ENCODE results near the gene CLIC5.
A peak's percentile ranks its signal among the peaks of the same experiment; 100 is the strongest.
"Not testable (repeated sequence)": the region's sequence is repeated elsewhere in the genome, so short reads cannot be mapped to it uniquely, and the experiment has no call there.

CLIC5 gene

DNA sequence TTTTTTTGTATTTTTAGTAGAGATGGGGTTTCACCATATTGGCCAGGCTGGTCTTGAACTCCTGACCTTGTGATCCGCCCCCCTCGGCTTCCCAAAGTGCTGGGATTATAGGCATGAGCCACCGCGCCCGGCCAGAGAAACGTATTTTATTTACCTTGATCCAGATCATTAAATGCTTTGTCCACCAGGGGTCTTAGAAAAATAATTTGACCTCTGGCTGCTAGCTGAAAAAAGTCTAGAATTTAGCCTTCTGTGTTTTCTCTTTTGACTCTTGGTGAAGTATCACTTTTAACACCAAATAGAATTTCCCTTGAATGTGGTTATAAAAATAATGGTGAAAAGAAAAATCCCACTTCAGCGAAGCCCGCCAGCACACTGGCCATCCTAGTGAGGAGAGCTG lies 89.2 kb downstream of the CLIC5 start:
- DNase-seq: not testable (repeated sequence)

DNA sequence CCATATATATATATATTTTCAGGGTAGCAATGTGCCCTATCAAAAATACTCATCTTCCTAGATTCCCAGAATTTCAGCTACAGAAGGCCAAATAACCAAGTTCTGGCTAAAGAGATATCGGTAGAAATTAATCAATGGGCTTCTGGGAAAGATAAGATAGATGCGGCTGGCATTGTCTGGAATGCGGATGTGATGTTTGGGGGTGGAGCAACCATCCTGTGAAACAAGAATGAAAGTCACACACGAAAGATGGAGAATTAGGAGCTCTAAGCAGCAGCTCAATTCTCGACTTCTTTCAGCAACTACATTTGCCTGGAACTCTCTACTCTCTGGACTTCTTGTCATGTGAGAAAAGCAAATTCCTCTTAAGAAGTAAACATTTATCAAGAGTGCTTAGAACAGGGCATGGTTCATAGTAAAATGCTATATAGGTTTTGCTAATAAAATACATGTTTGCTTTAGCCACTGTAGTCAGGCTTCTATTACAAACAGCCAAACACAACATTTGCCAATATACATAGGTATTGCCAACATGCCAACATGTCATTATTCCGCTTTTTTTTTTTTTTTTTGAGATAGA lies 90.8 kb downstream of the CLIC5 start:
- DNase-seq: no peak

DNA sequence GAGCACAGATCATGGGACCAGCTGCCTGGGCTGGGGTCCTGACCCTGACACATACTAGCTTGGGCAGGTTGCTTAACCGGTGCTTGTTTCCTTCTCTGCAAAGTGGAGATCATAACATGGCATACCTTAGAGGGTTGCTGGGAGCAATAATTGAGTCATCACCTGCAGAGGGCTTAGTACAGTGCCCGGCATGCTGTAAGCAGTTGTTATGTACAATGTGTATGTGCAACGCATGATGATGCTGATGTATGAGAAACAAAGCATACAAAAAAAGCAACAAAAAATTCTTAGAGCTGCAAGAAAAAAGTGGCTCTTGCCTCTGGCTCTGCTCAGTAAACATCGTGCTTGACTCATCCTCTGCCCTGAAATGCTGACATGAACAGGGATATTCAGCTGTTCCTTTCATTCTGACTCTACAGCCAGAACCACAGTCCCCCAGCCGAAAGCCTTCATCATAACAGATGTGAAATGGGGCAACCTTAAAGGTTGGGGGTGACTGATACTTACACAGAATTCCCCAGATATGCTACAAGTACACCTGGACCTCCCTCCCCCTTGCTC lies 91.7 kb downstream of the CLIC5 start:
- DNase-seq: no peak

DNA sequence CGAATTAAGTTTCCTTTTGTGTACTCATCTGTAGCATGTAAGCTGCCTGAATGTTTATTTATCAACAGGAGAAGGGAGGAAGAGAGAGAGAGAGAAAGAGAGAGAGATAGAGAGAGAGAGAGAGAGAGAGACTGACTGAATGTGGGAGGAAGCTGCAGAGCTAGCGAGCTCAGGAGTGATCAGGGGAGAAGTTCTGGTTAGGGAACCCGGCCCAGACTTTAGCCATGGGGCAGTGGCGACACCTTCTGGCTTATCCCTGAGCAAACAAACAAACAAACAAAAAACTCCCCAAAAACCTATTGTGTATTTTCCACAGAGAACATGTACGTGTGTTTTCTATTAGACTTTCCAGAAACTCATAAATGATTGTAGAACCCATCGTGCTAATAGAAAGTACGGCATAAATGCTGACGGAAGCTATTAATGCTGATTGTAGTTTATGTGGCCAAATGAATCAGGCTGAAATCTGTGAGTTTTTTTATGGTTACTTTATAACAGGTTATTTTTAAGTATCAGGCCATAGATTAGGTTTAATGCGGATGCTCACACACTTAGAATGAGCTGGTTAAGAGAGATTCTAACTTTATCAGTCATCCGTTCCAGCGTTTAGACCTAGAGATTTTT lies 92.8 kb downstream of the CLIC5 start:
- peak in 13 of 14 donors; percentile 1 to 63 (median 11) for DNase-seq

DNA sequence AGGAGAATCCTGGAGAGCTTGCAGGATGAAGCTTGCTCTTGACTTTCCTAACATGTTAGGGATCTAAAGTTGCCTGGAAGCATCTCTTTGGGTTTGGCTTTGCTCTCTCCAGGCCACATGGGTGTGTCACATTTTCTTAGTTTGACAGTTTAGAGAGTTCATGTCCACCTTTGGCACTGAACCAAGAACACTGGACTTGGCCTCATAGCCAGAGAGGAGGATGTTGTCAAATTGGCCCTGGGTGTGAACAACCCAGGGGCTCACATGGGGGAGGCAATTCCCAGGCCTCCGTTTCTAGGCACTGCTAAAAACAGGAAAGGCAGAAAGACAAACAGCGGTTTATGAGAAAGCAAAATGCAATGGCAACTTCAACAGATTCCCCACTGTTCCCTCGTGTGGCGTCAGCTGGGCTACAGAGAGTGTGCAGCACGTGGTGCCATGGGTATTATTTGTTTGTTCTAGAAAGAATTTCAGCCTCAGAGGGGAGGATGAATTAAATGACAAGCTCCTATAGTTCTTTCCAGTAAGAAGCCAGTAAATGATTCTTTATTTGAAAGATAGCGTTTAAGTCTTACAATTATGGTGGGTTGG lies 93.9 kb downstream of the CLIC5 start:
- no peak for DNase-seq

DNA sequence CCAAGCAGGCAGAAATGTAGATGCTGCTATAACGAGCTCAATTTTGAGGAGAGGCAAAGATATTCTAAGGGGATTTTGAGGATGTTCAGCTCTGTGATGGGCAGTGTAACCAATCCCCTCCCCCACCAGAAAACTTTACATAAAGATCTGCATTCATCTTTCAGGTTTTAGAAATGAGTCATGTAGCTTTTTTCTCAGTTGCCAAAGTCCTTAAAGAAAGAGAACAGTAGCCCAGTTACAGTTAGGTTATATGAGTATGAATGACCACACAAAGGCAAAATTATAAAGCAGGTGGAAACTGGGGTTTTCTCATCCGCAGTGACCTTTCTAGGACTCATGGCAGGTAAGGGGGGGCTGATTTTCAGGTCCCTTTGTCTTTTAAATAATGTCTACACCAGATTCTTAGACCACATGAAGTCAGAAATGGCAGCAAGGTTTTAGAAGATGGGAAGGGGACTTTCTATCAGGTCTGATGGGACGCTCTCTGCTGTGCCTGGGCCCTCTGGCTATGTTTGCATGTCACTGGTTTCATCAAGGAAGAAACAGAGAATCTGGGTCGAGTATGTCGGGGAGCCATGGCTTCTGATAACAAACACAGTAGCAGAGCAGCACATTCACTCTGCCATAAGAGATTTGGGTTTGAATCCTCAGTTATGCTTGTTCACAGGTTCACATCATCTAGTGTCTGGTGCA lies 94.7 kb downstream of the CLIC5 start:
- DNase-seq: no peak

DNA sequence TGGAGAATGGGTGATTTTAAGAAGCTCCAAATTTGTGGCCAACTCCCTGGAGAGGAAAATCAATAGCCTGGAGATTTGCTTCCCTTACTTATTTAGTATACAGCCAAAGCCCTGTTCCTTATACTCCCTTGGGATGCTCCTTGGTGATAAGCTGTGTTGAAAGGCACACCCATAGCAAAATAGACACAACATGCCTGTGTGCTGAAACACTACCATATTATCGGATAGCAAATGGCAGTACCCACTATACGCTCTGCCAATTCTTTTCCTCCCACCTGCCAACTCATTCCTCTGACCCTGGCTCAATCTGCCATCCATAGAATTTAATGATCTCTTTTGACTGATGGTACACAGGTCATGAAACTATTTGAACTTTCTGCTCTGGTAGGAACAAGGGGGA lies 98.2 kb downstream of the CLIC5 start:
- no peak for DNase-seq

DNA sequence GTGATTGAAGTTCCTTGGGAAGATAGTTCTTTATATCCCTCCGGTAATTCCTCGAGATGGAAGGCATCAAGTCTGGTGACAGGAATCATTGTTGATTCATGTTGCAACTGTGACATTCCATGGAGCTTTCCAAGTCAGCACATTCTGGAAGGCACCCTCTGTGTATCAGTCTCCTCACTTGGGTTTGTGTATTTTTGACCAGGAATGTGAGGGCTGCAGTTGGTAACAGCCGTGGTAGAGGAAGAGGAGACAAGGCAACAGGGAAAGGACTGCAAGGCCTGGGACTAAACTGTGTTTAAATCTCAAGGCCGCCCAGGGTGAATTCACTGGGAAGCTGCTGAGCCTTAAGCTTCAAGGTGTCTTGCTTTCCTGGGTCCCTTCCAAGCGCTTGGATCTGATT lies 99.0 kb downstream of the CLIC5 start:
- no peak for DNase-seq

DNA sequence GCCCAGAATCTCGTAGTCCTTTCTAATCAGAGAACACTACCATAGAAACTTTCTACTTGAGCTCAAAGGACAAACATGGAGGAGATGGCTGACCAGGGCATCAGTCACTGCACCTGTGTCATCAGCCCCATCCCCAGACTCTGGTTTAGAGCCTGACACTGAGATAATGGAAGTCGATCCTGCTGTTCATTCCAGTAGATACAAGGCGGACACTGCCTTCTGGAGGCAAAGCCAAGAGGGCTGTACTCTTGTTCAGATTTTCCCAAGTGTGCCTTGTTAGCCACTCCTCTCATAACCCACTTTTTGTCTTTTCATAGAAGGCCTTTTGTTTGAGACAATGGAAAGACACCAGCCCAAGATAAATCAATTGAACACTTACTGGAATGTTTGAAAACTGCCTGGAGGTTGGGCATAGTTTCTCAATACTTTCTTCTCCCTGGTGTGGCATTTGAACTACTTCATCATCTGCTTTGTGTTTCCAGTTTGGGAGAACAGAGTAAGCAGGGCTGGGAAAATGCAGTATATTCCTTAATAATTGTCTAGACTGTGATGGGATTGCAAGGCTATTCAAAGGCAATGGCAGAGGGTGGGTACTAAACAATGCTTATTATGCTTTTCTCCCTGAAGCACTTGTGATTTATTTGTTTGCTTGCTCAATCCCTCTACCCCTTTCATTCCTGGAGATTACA lies 99.7 kb downstream of the CLIC5 start:
- no peak for DNase-seq

DNA sequence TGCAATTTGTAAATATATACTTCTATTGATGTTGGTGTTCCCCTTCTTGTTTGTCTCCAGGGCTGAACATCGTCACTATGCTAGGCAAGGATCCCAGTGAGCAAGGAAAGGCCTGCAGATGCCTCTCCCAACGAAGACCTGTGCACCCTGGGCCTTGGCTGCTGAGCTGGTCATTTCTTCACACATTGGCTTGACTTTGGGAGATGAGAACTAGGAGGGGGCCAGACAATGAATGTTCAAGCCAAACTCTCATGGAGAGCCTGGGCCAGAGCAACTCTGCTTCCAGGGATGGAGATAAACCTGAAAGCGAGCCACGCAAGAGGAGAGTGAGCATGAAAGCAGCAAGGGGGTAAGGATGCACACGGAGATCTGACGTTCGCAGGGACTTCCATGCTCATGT lies 104.0 kb downstream of the CLIC5 start:
- no peak for DNase-seq

DNA sequence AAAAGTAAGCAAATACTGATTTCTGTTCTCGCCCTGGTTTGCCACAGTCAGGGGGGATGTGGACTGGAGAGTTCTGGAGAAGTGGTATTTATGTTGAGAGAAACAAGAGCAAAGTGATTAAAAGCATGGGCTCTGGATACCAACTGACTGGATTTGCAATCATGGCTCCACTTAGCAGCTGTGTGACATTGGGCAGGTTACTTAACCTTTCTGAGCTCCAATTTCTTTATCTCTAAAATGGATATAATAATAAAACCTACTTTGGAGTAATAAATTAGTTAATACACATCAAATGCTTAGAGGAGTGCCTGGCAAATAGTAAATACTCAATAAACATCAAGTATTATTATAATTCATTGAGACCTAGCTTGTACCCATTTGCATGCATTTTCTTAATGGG lies 111.7 kb downstream of the CLIC5 start:
- DNase-seq: no peak

DNA sequence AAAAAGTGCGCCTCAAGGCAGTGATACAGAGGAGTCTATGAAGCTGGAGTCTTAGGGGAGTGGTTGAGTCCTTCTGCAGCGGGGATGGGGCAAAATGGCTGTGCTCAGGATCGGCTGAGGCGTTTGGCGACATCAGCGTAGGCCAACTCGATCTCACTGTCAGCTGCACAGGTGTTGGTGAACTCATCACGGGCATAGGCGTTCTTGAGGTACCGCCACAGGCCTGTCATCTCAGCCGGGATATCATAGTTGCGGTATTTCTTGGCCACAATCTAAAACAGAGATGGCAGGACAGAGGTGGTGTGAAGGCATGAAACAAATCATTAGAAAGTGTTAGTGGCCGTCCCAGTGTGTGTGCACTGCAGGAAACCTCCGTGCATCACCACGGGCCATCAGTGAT lies 112.7 kb downstream of the CLIC5 start:
- DNase-seq: no peak

DNA sequence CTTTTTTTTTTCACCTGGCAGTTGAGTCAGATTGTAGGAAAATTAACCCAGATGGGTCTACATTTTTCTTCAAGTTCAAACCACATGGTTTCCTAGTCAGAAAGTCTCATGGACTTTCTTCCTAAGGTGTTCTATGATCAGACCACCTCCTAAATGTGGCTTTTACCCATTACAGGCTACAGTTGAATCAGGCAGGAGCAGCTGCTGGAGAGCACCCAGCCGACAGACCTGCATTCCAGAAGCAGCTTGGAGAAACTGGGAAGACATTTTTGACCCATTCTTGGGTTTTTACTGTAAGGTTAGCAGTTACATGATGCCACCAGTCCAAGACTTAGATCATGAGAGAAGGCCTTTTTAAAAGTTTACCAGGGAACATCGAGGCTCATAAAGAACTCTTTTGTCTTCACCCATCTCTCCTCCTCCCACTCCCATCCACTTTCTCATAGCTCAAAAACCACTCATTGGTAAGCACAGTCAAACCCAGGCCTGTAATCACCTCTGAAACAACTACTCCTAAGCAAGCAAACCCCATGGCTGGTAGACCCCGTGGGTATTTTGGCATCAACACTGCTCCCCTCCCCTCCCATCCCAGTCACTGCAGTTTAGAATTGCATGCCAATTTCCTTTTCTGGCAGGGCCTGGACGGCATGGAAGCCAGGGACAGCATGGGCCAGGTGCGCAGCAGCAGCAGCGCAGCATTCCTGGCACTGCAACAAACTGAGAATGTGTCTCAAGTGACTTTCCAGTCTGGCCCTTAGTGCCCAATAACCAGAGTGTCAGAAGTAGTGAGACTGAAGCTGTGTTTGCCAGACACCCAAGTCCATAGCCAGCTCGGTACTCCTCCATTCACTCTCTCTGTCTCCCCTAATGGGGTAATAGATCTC lies 113.7 kb downstream of the CLIC5 start:
- DNase-seq: no peak

DNA sequence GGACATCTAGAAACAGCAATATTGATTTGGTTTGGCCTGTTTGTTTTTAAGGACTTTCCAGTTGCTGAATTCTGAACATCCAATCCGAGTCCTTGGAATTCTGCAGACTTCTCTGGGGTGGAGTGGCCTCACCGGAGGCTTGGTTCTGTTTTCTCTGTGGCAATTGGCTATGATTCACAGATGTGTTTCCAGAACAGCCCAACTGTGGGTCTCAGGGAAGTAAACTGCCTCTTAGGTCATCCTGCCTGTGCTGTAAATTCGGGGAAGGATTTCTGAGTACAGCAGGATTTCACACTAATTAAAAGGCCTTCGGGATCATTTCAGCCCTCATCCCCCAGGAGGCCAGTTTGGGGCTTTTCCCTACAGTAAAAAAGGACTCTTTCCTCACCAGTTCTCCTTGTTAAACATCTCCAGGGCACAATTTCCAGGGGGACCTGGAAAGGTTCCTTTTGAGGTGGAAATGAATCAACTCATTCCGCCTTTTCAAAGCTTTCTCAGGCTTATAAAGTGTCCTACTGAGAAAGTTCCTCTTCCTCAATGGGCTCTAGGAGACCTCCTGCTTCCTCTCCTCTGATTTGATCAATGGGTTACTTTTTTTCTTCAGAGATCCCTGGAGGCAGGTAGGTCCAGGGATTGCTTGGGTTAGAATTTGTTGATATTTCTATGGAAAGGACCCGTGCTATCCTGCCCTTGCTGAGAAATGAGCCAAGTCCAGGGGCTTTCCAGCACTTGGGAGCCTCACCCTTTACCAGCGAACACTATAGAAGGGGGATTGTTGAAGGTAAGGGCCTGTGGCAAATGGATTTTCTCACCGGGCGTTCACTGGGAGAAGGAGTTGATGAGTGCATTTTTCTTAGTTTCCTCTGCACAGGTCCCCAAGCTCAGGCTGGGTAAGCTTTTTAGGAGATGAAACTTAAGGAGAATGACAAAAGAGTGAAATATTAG lies 114.6 kb downstream of the CLIC5 start:
- no peak for DNase-seq

DNA sequence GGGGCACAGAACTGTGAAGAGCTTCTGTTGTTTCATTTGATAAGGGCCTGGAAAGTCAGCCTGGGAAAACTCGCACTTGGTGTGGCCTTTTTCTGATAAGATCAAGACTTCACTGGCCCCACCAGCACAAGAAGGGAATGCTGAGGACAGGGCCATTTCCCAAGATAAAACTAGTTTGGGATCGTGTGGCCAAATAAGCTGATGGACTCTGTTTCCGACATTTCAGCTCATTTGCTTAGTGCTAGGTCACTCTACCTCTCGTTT lies 116.0 kb downstream of the CLIC5 start:
- no peak for DNase-seq

DNA sequence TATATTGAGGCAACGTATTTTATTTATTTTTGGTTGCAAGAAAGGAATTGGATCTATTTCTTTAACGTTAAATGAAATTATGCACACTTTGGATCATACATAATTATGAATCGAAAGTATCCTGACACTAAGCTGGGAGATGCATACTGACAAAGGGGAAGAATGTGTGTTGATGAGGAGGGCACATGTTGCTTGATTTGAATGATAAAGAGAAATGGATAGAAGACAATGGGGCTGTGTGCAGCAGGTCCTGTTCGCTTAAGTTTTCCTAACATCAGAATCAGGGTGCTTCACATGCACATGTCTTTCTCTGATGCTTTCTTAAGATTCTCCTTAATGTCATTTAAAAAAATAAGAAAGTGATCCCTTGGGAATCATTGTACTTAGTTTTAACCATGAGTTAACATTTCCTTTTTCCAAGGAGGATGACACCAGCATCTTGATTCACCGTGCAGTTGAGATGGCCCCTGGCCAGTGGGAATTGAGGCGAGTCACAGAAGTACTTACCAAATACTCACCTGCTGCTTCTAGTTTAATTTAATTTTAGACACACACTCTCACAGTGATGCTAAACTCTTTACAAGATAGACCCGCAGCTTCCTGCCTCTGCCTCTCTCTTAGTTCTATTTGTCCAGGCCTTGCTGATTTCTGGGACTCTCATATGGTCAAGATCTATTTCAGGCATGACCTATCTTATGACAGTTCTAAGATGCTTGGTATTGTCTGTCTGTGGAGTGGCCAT lies 116.5 kb downstream of the CLIC5 start:
- DNase-seq: no peak

DNA sequence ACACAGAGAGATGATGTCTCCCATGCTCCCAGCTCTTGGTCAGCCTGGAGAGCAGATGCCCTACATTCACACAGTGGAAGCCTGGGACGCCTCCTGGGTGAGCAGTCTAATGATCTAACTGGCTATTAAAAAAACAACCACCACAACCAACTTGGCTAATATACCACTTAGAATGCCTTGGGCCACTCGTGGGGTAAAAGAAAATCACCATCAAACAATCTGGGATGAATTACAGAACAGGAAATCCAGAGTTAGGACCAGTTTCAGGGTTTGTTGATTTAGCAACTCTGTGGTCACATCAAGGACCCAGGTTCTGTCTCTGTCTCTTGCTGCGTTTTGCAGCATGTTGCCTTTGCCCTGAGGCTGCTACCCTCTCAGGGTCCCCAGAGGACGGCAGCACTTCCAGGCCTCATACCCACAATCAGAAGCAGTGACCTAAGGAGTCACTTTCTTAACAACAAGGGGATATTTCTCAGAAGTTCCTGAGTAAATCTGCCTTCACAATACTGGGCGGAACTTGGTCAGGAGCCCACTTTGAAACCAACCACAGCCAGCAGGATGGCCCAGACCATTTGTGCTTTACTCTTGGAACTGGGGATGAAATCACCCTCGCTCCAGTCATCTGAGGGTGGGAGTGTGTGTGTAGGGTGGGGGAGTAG lies 118.7 kb downstream of the CLIC5 start:
- no peak for DNase-seq

DNA sequence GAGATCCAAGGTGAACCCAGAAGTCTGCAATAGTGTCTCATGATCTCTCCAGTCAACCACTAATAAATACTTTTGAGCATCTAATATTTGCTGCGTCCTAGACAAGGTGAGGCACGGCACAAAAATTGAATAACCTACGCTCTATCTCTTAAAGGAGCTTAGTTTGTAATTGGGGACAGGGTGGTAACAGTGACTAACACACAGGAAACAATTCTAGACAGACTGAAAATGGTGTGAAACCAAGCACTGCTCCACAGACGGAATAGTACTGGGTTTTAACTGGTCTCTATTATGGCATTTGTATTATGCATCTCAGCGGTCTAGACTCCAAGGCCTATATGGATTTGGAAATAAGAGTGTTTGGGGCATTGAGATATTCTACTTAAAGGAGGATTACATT lies 120.1 kb downstream of the CLIC5 start:
- DNase-seq: no peak

DNA sequence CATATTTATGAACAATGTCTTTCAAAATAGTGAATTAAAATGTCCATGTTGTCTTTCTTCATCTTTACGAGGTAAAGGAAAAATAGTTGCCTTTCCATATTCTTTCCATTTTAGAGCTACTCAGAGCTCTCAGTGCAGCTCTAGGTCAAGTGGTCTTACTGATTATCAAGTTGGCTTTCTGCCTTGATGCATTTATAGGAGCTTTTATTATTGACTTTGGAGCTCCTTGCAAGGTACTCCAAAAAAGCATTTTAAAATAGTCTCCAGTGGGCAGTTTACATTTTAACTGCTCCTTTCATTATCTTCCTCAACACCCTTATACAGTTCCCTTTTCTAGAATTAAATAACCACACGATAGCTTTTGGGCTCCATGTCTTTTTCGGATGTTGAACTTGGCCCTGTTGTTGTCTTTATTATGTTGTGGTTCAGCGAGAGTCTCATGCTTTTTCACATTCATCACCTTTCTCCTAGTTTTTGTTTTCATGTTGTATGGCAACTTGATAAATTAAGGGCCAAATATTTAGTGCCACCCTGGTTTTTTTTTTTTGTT lies 122.9 kb downstream of the CLIC5 start:
- no peak for DNase-seq
